ENCODE data around the gene SLC39A7.

GRCh38 chr6:33185190-33185589, 15.5 kb upstream of the SLC39A7 start:
- TF ChIP-seq CTCF (IDR thresholded peaks at IDR 0.05; ENCODE audit: low read depth, low read length, poor library complexity, severe bottlenecking) (no peak), EZH2phosphoT487 (IDR thresholded peaks at IDR 0.05; ENCODE audit: borderline replicate concordance, low read length) (no peak)
